ES-I3 (cell line): Measurements from ENCODE around the gene QRSL1.
"Not testable (repeated sequence)": the region's sequence is repeated elsewhere in the genome, so short reads cannot be mapped to it uniquely, and the experiment has no call there.

Experiments used
- H3K36me3 ChIP-seq: 2 replicates; pipeline ENCODE4 v1.6.1; 2013; ENCODE audit warnings: mild to moderate bottlenecking, low read length, control low read depth, moderate library complexity; ENCODE audit not compliant: insufficient read depth
- H3K4me1 ChIP-seq: 2 replicates; pipeline ENCODE4 v1.6.1; 2013; ENCODE audit warnings: mild to moderate bottlenecking, control low read depth, low read length; ENCODE audit not compliant: insufficient read depth
- H3K9ac ChIP-seq: 2 replicates; pipeline ENCODE4 v1.6.1; 2013; ENCODE audit warnings: low read depth, mild to moderate bottlenecking, low read length, moderate library complexity
- H3K9me3 ChIP-seq: 2 replicates; pipeline ENCODE4 v1.6.1; 2013; ENCODE audit warnings: mild to moderate bottlenecking, low read length, moderate library complexity; ENCODE audit not compliant: control insufficient read depth, insufficient read depth

Gene QRSL1

GRCh38 chr6:106614592-106615257 is 14.7 kb upstream of the QRSL1 start:
- peaks cover 22% of the 10 kb centered on the region for H3K4me1 ChIP-seq
- H3K36me3 ChIP-seq = no peaks in the 10 kb centered on the region
- H3K9me3 ChIP-seq = no peaks in the 10 kb centered on the region
- no peak overlapping the region for H3K9ac ChIP-seq

GRCh38 chr6:106617302-106617701 is 12.1 kb upstream of the QRSL1 start:
- Histone ChIP-seq H3K36me3 (no peaks in the 10 kb centered on the region), H3K4me1 (peaks cover 26% of the 10 kb centered on the region), H3K9ac (no peak overlapping the region), H3K9me3 (no peaks in the 10 kb centered on the region)

- peaks cover 26% of the 10 kb centered on the region for H3K4me1 ChIP-seq
- H3K36me3 ChIP-seq = peaks cover under 1% of the 10 kb centered on the region; the same call in 1 of the 2 replicates
- H3K9me3 ChIP-seq = no peaks in the 10 kb centered on the region
- H3K9ac ChIP-seq = no peak overlapping the region
Observed at GRCh38 chr6:106617857-106618256, 11.5 kb upstream of the QRSL1 start.

GRCh38 chr6:106618324-106618723 is 11.1 kb upstream of the QRSL1 start:
- no peak overlapping the region for H3K9ac ChIP-seq
- peaks cover 3% of the 10 kb centered on the region; the same call in 1 of the 2 replicates for H3K36me3 ChIP-seq
- H3K4me1 ChIP-seq = peaks cover 21% of the 10 kb centered on the region
- no peaks in the 10 kb centered on the region for H3K9me3 ChIP-seq

- Histone ChIP-seq H3K9me3 (no peaks in the 10 kb centered on the region), H3K36me3 (peaks cover 3% of the 10 kb centered on the region; the same call in 1 of the 2 replicates), H3K9ac (no peak overlapping the region), H3K4me1 (peaks cover 14% of the 10 kb centered on the region)
Observed at GRCh38 chr6:106619223-106619622, 10.2 kb upstream of the QRSL1 start.

GRCh38 chr6:106620931-106621672 is 8.3 kb upstream of the QRSL1 start:
- Histone ChIP-seq H3K9me3 (no peaks in the 10 kb centered on the region), H3K9ac (no peak overlapping the region), H3K4me1 (peaks cover 10% of the 10 kb centered on the region), H3K36me3 (peaks cover 3% of the 10 kb centered on the region; the same call in 1 of the 2 replicates)

GRCh38 chr6:106622412-106622811 is 7.0 kb upstream of the QRSL1 start:
- Histone ChIP-seq H3K9me3 (no peaks in the 10 kb centered on the region), H3K36me3 (peaks cover 3% of the 10 kb centered on the region; the same call in 1 of the 2 replicates), H3K9ac (no peak overlapping the region), H3K4me1 (peaks cover 10% of the 10 kb centered on the region)

- Histone ChIP-seq H3K9ac (no peak overlapping the region), H3K36me3 (peaks cover 3% of the 10 kb centered on the region; the same call in 1 of the 2 replicates), H3K9me3 (no peaks in the 10 kb centered on the region), H3K4me1 (peaks cover 10% of the 10 kb centered on the region)
Observed at GRCh38 chr6:106623039-106623438, 6.3 kb upstream of the QRSL1 start.

GRCh38 chr6:106626485-106626884 is 2.9 kb upstream of the QRSL1 start:
- Histone ChIP-seq H3K36me3 (peaks cover 3% of the 10 kb centered on the region; the same call in 1 of the 2 replicates), H3K9me3 (no peaks in the 10 kb centered on the region), H3K4me1 (0 out of 2 replicates have a peak, but pooled peaks cover 2% of the 10 kb centered on the region), H3K9ac (no peak overlapping the region)

GRCh38 chr6:106627760-106628159 is 1.6 kb upstream of the QRSL1 start:
- H3K9me3 ChIP-seq, H3K9ac ChIP-seq, H3K36me3 ChIP-seq, H3K4me1 ChIP-seq: not testable (repeated sequence)

- Histone ChIP-seq H3K4me1 (no peaks in the 10 kb centered on the region), H3K36me3 (no peaks in the 10 kb centered on the region), H3K9ac (peak overlapping the region; percentile 98), H3K9me3 (no peaks in the 10 kb centered on the region)
Observed at GRCh38 chr6:106628658-106629102, 698 bp upstream of the QRSL1 start.

GRCh38 chr6:106629859-106630163 is 433 bp downstream of the QRSL1 start:
- Histone ChIP-seq H3K9me3 (no peaks in the 10 kb centered on the region), H3K36me3 (no peaks in the 10 kb centered on the region), H3K9ac (peak overlapping the region; percentile 98), H3K4me1 (no peaks in the 10 kb centered on the region)

GRCh38 chr6:106630366-106630765 is 988 bp downstream of the QRSL1 start:
- Histone ChIP-seq H3K9ac (peak overlapping the region; percentile 98), H3K4me1 (no peaks in the 10 kb centered on the region), H3K36me3 (no peaks in the 10 kb centered on the region), H3K9me3 (no peaks in the 10 kb centered on the region)

- Histone ChIP-seq H3K36me3 (no peaks in the 10 kb centered on the region), H3K9ac (no peak overlapping the region), H3K9me3 (no peaks in the 10 kb centered on the region), H3K4me1 (no peaks in the 10 kb centered on the region)
Observed at GRCh38 chr6:106631346-106631745, 2.0 kb downstream of the QRSL1 start.

GRCh38 chr6:106634565-106634964 is 5.2 kb downstream of the QRSL1 start:
- H3K9me3 ChIP-seq = no peaks in the 10 kb centered on the region

More at GRCh38 chr6:106634565-106634964, 5.2 kb downstream of the QRSL1 start:
- H3K9ac ChIP-seq = no peak overlapping the region
- no peaks in the 10 kb centered on the region for H3K36me3 ChIP-seq
- H3K4me1 ChIP-seq = 0 out of 2 replicates have a peak, but pooled peaks cover 7% of the 10 kb centered on the region
